T-helper 1 cell treated with Interleukin-12 subunit alpha and Interleukin-12 subunit beta and Interleukin-4 antibody, amounts not matched to agents 30 μg/mL and 1 μg/mL, for 36 hours (primary cell): ENCODE data around the gene AMDHD2.
A peak's percentile ranks its signal among the peaks of the same experiment; 100 is the strongest.

Source experiments
- H3K27ac Mint-ChIP-seq: one replicate; pipeline ENCODE4 v1.8.0; 2021; ENCODE audit warnings: mild to moderate bottlenecking, mixed read lengths
- H3K27me3 Mint-ChIP-seq: one replicate; pipeline ENCODE4 v1.8.0; 2021; ENCODE audit warnings: low read depth, mixed read lengths
- H3K36me3 Mint-ChIP-seq: one replicate; pipeline ENCODE4 v1.8.0; 2021; ENCODE audit warnings: low read depth, mixed read lengths
- H3K4me1 Mint-ChIP-seq: one replicate; pipeline ENCODE4 v1.8.0; 2021; ENCODE audit warnings: low read depth, mixed read lengths
- H3K4me3 Mint-ChIP-seq: one replicate; pipeline ENCODE4 v1.8.0; 2021; ENCODE audit warnings: mild to moderate bottlenecking, moderate library complexity, mixed read lengths
- H3K9me3 Mint-ChIP-seq: one replicate; pipeline ENCODE4 v1.8.0; 2021; ENCODE audit warnings: mixed read lengths

AMDHD2 gene

DNA sequence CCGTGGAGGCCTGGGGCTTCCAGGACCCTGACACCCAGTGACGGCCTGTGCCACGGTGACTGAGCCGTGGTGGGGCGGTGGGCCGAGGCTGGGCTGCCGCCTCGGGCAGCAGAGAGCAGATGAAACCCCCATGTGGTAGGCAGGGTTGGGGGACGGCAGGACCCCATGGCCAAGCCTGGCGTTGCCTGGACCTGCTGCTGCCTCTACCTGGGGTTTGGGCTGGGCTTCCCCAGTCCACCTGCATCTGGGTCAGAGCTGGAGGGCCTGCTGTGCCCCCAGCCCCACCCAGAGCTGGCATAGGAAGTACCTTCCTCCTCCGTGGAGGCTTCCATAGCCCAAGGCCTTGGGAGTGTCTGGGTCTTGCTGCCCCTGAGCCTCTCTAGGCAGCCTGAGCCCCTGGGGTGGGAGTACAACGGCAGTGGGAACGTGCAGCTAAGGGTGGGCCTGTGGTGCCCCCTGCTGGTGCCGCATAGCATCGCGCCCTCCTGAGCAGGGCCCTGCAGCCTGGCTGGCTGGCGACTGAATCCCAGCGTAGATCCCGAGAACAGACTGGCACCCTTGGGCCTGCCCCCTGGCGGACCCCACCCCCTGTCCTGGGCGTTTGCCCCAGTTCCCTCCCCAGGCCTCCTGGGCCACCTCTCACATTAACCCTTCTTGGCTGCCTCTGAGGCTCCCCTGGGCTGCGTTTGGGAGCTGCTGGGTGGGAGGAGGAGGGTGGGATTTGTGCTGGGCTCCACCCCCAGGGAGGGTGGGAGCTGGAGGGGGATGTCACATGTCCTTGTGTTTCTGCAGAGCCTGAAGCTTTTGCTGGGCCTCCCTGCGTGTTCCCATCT lies 19.0 kb upstream of the AMDHD2 start:
- Mint-ChIP-seq H3K36me3 (no peaks in the 10 kb centered on the region), H3K4me1 (no peaks in the 10 kb centered on the region), H3K27ac (no peak overlapping the region), H3K27me3 (no peaks in the 10 kb centered on the region), H3K4me3 (no peak overlapping the region), H3K9me3 (no peaks in the 10 kb centered on the region)

DNA sequence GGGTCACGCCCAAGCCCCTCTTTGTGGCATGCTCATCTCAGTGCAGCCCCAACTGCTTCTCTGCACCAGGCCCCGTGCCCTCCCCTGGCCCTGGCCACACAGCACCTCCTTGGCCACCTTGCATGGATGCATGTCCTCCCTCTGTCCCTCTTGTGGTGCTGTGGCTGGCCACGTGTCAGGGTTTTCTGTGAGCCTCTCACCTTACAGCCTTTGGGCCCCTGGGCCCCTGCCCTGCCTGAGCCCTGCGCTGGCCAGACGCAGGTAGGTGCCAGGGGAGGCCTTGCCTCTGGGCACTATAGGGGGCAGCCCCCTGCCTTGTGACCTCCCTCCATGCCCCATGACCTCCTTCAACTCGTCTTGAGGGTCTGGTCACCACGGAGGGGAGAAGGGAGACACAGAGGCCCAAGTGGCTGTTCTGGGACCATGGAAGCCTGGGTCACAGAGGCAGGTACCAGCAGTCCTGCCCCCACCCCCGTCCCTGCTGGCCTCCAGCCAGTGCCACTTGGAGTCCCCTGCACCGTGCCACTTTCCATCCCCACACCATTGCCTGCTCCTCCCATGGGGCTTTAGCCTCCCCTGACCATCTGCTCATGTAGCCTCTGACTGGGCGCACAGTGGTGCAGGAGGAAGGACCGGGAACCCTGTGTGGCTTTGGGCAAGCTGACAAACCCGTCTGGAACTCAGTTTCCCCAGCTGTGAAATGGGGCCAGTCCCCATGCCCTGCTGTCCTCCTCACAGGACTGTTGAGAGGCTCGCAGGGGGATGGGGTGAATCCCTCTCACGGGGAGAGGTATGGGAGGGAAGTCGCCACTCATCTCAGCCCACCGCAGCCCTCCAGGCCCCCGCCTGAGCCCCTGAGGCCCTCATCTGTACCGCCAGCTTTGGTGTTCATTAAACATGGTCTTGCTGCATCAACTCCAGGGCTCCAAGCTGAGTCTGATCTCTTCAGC lies 17.9 kb upstream of the AMDHD2 start:
- Mint-ChIP-seq H3K27ac (no peak overlapping the region), H3K36me3 (no peaks in the 10 kb centered on the region), H3K27me3 (no peaks in the 10 kb centered on the region), H3K4me1 (no peaks in the 10 kb centered on the region), H3K9me3 (no peaks in the 10 kb centered on the region), H3K4me3 (no peak overlapping the region)

DNA sequence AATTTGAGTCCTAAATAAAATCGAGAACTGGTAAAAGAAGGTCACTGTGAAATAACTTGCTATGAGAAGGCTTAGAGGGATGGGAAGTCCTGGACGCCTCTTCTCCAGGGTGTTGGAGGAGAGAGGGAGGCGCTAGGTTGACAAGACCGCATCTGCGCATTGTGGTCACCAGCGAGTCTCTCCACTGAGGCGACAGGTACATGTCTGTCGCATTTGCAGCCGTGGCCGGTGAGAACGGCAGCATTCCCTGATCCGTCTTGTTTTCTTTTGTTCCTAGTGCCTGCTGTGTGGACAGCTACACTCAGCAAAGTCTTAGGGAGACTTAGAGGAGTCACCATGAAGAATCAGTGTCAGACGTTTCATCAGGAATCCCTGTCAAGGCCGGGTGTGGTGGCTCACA lies 14.5 kb upstream of the AMDHD2 start:
- H3K9me3 Mint-ChIP-seq: no peaks in the 10 kb centered on the region
- H3K27me3 Mint-ChIP-seq: no peaks in the 10 kb centered on the region
- H3K4me1 Mint-ChIP-seq: no peaks in the 10 kb centered on the region
- no peaks in the 10 kb centered on the region for H3K36me3 Mint-ChIP-seq
- no peak overlapping the region for H3K4me3 Mint-ChIP-seq
- no peak overlapping the region for H3K27ac Mint-ChIP-seq

DNA sequence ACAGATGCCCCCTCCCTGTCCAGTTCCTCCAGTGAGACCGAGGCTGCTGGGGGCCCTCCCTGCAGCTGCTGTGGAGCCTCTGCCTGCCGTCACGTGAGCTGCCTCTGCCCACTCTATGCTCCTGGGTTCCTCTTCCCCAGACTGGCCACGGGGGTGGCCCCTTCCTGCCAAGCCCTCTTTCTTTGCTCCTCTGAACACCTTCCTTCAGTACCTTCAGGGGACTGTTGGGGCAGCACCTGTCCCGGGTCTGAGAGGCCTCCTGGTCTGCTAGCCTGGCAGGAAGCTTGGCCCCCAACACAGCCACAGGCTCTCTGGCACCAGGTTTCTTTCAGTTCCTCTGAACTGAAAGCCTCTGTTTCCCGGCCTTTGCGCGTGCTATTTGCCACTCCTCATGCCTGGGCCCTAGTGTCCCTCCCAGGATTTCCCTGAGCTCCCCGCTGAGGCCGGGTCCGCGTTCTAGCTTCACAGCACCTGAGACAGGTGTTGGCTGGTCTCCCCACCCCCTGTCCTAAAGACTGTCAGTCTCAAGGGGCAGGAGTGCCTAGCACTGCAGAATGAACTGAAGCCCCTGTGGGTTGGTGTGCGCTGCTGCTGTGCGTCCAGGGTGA lies 13.0 kb upstream of the AMDHD2 start:
- H3K9me3 Mint-ChIP-seq: no peaks in the 10 kb centered on the region
- H3K27me3 Mint-ChIP-seq: peaks cover 3% of the 10 kb centered on the region
- H3K4me1 Mint-ChIP-seq: peaks cover 2% of the 10 kb centered on the region
- no peak overlapping the region for H3K4me3 Mint-ChIP-seq
- no peak overlapping the region for H3K27ac Mint-ChIP-seq
- no peaks in the 10 kb centered on the region for H3K36me3 Mint-ChIP-seq

DNA sequence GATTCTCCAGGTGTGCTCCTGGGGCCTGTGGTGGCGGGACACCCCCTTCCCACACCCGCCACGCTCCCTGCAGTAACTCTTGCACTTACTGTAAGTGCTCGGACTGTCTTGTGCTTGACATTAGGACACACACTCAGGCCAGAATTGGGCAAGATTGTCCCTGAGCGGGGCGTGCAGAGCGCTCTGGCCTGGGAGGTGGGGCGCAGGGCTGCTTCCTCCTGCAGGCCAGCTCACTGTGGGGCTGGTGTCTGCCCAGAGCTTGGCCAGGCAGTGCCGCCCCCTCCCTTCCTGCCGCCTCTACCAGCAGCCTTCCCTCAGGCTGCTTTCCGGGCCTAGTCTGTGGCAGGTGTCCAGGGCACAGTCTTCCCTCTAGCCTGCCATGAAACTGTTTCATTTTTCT lies 12.5 kb upstream of the AMDHD2 start:
- Mint-ChIP-seq H3K4me3 (no peak overlapping the region), H3K27me3 (peaks cover 4% of the 10 kb centered on the region), H3K4me1 (peaks cover 6% of the 10 kb centered on the region), H3K9me3 (no peaks in the 10 kb centered on the region), H3K36me3 (no peaks in the 10 kb centered on the region), H3K27ac (no peak overlapping the region)

DNA sequence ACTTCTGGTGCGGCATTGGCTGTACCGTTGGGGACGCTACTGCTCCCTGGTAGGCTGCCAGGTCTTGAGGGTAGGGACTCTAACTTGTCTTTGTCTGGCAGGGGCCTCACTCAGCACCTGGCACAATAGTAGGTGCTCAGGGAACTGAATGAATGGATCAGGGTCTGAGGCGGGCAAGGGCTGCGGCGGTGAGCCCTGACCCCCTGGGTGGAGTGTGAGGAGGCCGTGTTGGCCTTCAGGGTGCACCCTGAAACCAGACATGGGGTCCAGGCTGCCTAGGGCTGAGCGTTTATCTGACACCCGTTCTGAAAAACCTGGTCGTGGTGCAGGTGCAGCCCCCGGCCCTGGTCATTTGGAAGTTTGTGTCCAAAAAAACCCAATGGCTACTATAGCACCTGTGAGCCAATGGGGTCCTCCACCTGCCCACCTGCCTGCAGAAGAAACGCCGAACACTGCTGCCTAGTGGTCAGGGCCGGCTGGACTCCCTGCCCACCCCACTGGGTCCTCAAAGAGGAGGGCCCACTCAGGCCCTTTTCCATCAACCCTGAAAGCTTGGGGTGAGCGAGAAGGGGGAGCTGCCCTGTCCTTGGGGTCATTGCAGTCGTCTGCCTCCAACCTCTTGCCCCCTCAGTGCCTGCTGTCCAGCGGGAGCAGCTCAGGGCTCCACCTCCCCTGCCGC lies 11.3 kb upstream of the AMDHD2 start:
- Mint-ChIP-seq H3K9me3 (no peaks in the 10 kb centered on the region), H3K4me3 (no peak overlapping the region), H3K27ac (no peak overlapping the region), H3K27me3 (peaks cover 4% of the 10 kb centered on the region), H3K4me1 (peaks cover 13% of the 10 kb centered on the region), H3K36me3 (no peaks in the 10 kb centered on the region)

DNA sequence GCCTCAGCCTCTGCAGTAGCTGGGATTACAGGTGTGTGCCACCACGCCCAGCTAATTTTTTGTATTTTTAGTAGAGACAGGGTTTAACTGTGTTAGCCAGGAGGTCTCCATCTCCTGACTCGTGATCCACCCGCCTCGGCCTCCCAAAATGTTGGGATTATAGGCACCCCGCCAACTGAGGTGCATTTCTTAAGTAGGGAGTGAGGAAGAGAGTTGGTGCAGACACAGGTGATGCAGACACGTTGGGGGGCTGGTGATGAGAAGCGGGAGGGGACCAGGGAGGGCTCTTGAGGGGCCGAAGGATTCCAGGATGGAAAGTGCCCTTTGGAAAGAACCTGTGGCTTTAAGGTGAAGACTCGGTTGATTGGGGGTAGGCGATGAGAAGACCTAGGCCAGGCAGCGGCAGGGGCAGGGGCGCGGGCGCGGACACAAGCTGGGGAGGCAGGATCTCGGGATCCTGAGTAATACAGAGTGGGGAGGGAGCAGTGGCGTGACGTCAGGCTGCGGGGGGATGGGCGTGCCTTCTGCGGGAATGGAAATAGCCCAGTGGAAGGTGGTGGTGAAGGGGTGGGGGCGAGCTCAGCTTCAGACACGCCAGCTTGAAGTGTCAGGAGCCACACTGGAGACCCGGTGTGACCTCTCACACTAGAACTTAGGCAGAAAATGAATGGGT lies 8.9 kb upstream of the AMDHD2 start:
- Mint-ChIP-seq H3K27me3 (peaks cover 4% of the 10 kb centered on the region), H3K4me3 (no peak overlapping the region), H3K9me3 (no peaks in the 10 kb centered on the region), H3K27ac (no peak overlapping the region), H3K4me1 (peaks cover 29% of the 10 kb centered on the region), H3K36me3 (peaks cover 7% of the 10 kb centered on the region)

DNA sequence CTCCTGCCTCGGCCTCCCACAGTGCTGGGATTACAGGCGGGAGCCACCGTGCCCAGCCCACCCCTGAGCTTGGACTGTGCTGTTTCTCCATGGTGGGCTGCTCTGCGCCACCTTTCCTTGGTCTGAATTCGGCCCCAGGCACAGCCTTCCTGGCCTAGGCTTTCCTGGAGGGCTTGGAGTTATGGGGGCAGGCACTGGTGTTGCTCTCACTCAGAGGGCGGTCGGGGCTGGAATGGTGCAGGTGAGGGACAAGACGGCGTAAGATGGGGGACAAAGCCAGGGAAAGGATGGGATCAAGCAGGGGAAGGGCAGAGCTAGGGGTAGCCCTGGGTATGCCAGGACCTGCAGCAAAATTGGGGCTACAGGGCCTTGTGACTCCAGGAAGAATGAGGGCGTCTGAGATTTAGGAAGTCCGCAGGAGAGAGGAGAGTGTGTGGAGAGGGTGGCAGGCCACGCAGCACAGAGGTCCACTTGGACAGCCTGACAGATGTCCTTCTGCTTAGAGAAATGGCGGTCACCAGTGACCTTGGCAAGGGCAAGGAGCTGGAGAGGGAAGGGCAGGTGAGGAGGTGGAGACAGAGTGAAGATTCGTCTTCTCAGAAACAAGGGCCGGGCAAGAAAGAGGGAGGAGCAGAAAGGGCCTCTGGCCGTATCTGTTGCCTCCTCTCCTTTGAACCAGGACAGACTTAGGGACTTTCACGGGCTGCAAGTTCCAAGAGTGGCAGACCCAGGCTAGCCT lies 8.0 kb upstream of the AMDHD2 start:
- Mint-ChIP-seq H3K9me3 (no peaks in the 10 kb centered on the region), H3K36me3 (peaks cover 7% of the 10 kb centered on the region), H3K4me1 (peaks cover 36% of the 10 kb centered on the region), H3K27ac (peak overlapping the region; percentile 90), H3K4me3 (peak overlapping the region; percentile 75), H3K27me3 (peaks cover 4% of the 10 kb centered on the region)

DNA sequence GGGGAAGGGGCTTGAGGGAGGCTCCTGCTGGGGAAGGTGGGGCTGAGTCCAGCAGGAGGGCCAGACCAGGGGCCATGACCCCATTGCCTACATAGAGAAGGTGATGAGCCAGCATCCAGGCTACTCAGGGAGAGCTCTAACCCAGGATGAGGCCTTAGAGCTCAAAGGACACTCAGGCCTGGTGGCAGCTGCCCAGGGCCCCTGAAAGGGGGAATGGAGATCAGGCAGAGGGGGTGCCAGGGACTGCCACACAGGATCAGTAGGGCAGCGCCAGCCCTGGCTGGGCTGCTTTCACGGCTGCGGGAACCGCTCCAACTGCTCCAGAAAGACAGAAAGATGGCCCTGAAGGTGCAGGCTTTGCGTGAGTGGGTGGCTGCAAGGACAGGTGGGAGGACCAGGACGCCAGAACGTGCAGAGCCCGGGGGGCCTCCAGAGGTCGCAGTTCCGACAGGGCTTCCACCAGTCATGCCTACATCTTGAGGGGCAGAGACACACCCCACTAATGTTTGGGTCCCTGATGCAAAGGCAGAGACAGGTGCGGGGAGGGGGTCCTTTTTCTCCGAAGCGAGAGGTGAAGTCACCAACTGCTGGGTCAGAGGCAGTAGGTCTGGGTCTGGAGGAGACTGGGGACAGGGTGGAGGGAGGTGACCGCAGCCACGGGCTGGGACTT lies 7.3 kb upstream of the AMDHD2 start:
- Mint-ChIP-seq H3K4me3 (peak overlapping the region; percentile 75), H3K27ac (peak overlapping the region; percentile 90), H3K36me3 (peaks cover 7% of the 10 kb centered on the region), H3K27me3 (peaks cover 4% of the 10 kb centered on the region), H3K9me3 (no peaks in the 10 kb centered on the region), H3K4me1 (peaks cover 40% of the 10 kb centered on the region)

DNA sequence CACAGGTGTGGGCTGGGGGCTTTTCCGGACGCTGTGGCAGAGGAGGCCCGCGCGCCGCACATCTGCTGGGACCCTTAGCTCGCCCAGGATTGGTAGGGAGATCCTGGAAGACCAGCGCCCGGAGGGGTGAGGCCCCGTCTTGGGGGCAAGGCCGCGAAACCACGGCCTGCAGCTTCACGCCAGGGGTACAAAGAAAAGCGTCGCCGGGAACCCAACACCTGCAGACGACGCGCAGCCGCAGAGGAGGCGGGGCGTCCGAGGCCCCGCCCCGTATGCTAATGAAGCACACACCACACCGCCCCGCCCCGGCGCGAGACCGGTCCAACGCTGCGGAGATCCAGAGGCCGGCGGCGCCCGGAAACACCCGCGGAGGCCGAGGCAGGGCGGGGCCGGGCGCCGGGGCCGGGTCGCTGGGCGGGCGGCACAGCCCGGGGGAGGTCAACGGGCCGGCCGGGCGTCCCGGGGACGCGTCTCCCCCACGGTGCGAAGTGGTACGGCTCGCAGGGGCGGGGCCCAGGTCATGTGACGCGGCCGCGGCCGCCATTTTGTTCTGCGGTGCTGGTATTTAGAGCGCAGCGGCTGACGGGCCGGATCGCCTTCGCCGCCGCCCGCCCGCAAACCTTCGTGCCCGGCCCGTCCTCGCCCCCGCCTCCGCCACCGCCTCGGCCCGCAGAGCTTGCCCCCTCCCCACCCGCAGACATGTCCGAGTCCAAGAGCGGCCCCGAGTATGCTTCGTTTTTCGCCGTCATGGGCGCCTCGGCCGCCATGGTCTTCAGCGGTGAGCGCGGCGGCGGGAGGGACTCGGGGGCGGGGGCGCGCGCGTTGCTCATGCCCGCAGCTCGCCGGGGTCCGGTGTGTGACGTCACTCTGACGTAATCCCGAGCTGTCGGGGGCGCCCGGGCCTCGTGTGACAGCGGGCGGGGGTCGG lies 6.5 kb upstream of the AMDHD2 start, which contains the start of gene ATP6V0C:
Gene ATP6V0C, plus strand, starts transcription at position 548 of the 928 bp plus-strand sequence. Its CDS starts 152 bp downstream, at position 700.
- peaks cover 7% of the 10 kb centered on the region for H3K36me3 Mint-ChIP-seq
- H3K27me3 Mint-ChIP-seq: peaks cover 4% of the 10 kb centered on the region
- no peaks in the 10 kb centered on the region for H3K9me3 Mint-ChIP-seq
- peaks cover 40% of the 10 kb centered on the region for H3K4me1 Mint-ChIP-seq
- peak within 1 kb of the TSS; percentile 87 for H3K4me3 Mint-ChIP-seq
- H3K27ac Mint-ChIP-seq: peak within 1 kb of the TSS; percentile 91

DNA sequence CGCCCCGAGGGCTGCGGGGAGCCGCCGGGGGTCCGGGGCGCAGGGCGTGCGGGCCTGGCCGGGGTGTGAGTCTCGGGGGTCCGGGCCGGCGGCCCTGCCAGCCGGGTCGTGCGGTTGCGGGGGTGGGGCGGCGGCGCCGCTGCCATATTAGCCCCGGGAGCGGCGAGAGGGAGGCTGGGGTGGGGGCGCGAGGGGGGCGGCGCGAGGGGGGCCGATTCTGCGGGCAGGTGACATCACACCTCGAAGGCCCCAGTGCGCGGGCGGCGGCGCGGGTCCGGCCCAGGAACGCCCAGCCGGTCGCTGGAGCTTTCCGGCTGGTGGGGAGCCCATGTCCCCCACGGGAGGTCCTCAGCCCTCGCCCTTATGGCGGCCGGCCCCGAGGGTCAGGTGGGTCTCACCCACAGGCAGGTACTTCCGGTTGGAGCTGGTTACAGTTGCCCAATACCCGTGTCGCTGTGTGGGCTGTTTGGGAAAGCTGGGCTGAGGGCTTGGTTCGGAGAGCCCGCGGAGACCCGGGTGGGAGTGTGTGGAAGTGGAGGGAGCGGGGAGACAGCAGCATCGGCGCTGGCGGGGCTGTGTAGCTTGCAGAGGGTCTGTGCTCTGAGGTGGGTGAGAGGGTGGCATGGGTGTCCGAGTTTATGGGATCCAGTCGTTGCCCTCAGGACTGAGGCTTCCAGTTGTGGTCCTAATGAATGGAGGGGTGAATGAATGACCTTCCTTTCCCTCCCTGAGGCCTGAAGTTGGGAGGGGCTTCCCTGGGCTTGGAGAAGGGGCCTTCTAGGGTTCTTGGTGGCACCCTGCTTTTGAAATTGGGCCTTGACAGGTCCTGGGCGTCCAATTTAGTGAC lies 5.6 kb upstream of the AMDHD2 start:
- no peaks in the 10 kb centered on the region for H3K9me3 Mint-ChIP-seq
- H3K27ac Mint-ChIP-seq: peak overlapping the region; percentile 89
- H3K27me3 Mint-ChIP-seq: peaks cover 4% of the 10 kb centered on the region
- peaks cover 44% of the 10 kb centered on the region for H3K4me1 Mint-ChIP-seq
- peak overlapping the region; percentile 87 for H3K4me3 Mint-ChIP-seq
- H3K36me3 Mint-ChIP-seq: peaks cover 7% of the 10 kb centered on the region
